H1 (cell line): Measurements from ENCODE around the gene CD28. TPM values are rescaled to one million over a fixed set of nuclear protein-coding genes. Genes with fewer than 3 reads are reported as not detected.

Source experiments
- CTCF ChIA-PET: fragments of 300-600 bp; sonication (Branson Sonifier 250); formaldehyde crosslinking; loops from one replicate; lab custom pipeline; 2021; ENCODE audit not compliant: partially characterized antibody; lab: Charles Lee
- POLR2A ChIA-PET: fragments of 300-600 bp; sonication (Branson Sonifier 250); formaldehyde crosslinking; loops from one replicate; lab custom pipeline; 2021; ENCODE audit warnings: inconsistent platforms; ENCODE audit not compliant: partially characterized antibody; lab: Charles Lee
- DNase-seq, 2 experiments: peaks; one replicate each; pipeline versions ENCODE4 v3.0.0 to v3.0.0-alpha.2; 2010 to 2022; ENCODE audit warnings: low spot score in 2 of 2, low read depth in 1 of 2, mixed read lengths in 1 of 2
- FAIRE-seq: peaks from 2 replicates; lab custom pipeline; 2011; peaks lifted over from hg19 to GRCh38; lab: Jason Lieb, UNC
- H2AFZ ChIP-seq: 2 replicates; pipeline ENCODE4 v1.8.1; 2012; ENCODE audit warnings: low read length, inconsistent platforms
- H2AK5ac ChIP-seq: 2 replicates; pipeline ENCODE4 v1.6.1; 2013; ENCODE audit warnings: low read depth, low read length
- H2BK120ac ChIP-seq: replicated peaks from 2 replicates; pipeline ENCODE3; 2013; ENCODE audit warnings: low read depth, low read length, inconsistent platforms
- H2BK12ac ChIP-seq: 2 replicates; pipeline ENCODE4 v1.6.1; 2013; ENCODE audit warnings: low read depth, low read length
- H2BK15ac ChIP-seq: 2 replicates; pipeline ENCODE4 v1.6.1; 2013; ENCODE audit warnings: low read length
- H2BK20ac ChIP-seq: 2 replicates; pipeline ENCODE4 v1.6.1; 2013; ENCODE audit warnings: low read length
- H2BK5ac ChIP-seq: 2 replicates; pipeline ENCODE4 v1.6.1; 2013; ENCODE audit warnings: low read depth, low read length
- H3K14ac ChIP-seq: 2 replicates; pipeline ENCODE4 v1.6.1; 2013; ENCODE audit warnings: inconsistent platforms; ENCODE audit not compliant: insufficient read length
- H3K18ac ChIP-seq: 2 replicates; pipeline ENCODE4 v1.6.1; 2013; ENCODE audit warnings: low read length; ENCODE audit errors: extremely low read depth
- H3K23ac ChIP-seq: 2 replicates; pipeline ENCODE4 v1.6.1; 2013; ENCODE audit warnings: inconsistent platforms; ENCODE audit not compliant: insufficient read length
- H3K23me2 ChIP-seq: 2 replicates; pipeline ENCODE4 v1.6.1; 2013; ENCODE audit warnings: low read depth, low read length
- H3K27ac ChIP-seq: 2 replicates; pipeline ENCODE4 v1.6.1; 2011; ENCODE audit warnings: low read depth, low read length, inconsistent platforms
- H3K27me3 ChIP-seq, 4 experiments: replicated peaks in 1 of 4; 1 replicate in 1 of 4; 2 replicates in 3 of 4; pipeline versions ENCODE4 v1.6.1 to v1.8.1; 2011 to 2013; ENCODE audit warnings: low read length in 3 of 4, mild to moderate bottlenecking in 3 of 4, inconsistent platforms in 2 of 4, mixed read lengths in 2 of 4, moderate library complexity in 1 of 4; ENCODE audit not compliant: control insufficient read depth in 3 of 4, insufficient read depth in 3 of 4; ENCODE audit errors: extremely low read depth in 1 of 4
- H3K36me3 ChIP-seq, 4 experiments: 2 replicates each; pipeline versions ENCODE4 v1.6.1 to v1.8.1; 2011 to 2013; ENCODE audit warnings: mild to moderate bottlenecking in 4 of 4, low read length in 3 of 4, moderate library complexity in 2 of 4, control low read depth in 1 of 4, inconsistent platforms in 1 of 4; ENCODE audit not compliant: insufficient read depth in 4 of 4, control insufficient read depth in 2 of 4
- H3K4ac ChIP-seq: replicated peaks from 2 replicates; pipeline ENCODE3; 2013; ENCODE audit warnings: low read length, low read depth, mixed read lengths, inconsistent platforms; ENCODE audit not compliant: insufficient read length
- H3K4me1 ChIP-seq, 4 experiments: replicated peaks in 1 of 4; 1 replicate in 1 of 4; 2 replicates in 3 of 4; pipeline versions ENCODE4 v1.6.1 to v1.8.1; 2011 to 2013; ENCODE audit warnings: low read length in 3 of 4, inconsistent platforms in 2 of 4, mixed read lengths in 1 of 4; ENCODE audit not compliant: insufficient read depth in 4 of 4, control insufficient read depth in 3 of 4
- H3K4me2 ChIP-seq, 2 experiments: 2 replicates each; pipeline versions ENCODE4 v1.6.1 to v1.8.1; 2011 to 2013; ENCODE audit warnings: low read depth in 2 of 2, low read length in 2 of 2, control low read depth in 1 of 2, inconsistent platforms in 1 of 2, mild to moderate bottlenecking in 1 of 2; ENCODE audit not compliant: insufficient read depth in 1 of 2
- H3K4me3 ChIP-seq, 4 experiments: fragments of 200-600, 300-600 bp in 1 of 4; sonication (generic), shearing (Covaris generic), sonication (Bioruptor Twin) in 1 of 4; 2 replicates each; pipeline versions ENCODE4 v1.5.1 to v1.8.1; 2011 to 2016; ENCODE audit warnings: low read length in 4 of 4, low read depth in 3 of 4, control low read depth in 2 of 4, inconsistent platforms in 2 of 4, mild to moderate bottlenecking in 2 of 4, mixed read lengths in 1 of 4, moderate library complexity in 1 of 4; ENCODE audit not compliant: insufficient read depth in 2 of 4; ENCODE audit errors: extremely low read depth in 1 of 4
- H3K56ac ChIP-seq: replicated peaks from 2 replicates; pipeline ENCODE3; 2013; ENCODE audit warnings: low read depth, mild to moderate bottlenecking, mixed read lengths, low read length, inconsistent platforms; ENCODE audit not compliant: insufficient read length
- H3K79me1 ChIP-seq: 2 replicates; pipeline ENCODE4 v1.6.1; 2013; ENCODE audit warnings: low read depth, low read length, control low read depth
- H3K79me2 ChIP-seq, 2 experiments: 2 replicates each; pipeline versions ENCODE4 v1.6.1 to v1.8.1; 2012 to 2013; ENCODE audit warnings: low read length in 2 of 2, mild to moderate bottlenecking in 2 of 2, inconsistent platforms in 1 of 2; ENCODE audit not compliant: insufficient read depth in 2 of 2, control insufficient read depth in 1 of 2
- H3K9ac ChIP-seq, 4 experiments: replicated peaks in 1 of 4; 1 replicate in 1 of 4; 2 replicates in 3 of 4; pipeline versions ENCODE4 v1.6.1 to v1.8.1; 2011 to 2013; ENCODE audit warnings: low read depth in 3 of 4, low read length in 3 of 4, control low read depth in 2 of 4, mild to moderate bottlenecking in 2 of 4, moderate library complexity in 2 of 4, inconsistent platforms in 1 of 4; ENCODE audit errors: extremely low read depth in 1 of 4
- H3K9me3 ChIP-seq, 2 experiments: 2 replicates each; pipeline versions ENCODE4 v1.6.1 to v1.8.1; 2012 to 2013; ENCODE audit warnings: mild to moderate bottlenecking in 2 of 2, moderate library complexity in 2 of 2, control low read depth in 1 of 2, inconsistent platforms in 1 of 2, low read depth in 1 of 2, low read length in 1 of 2, mixed read lengths in 1 of 2; ENCODE audit not compliant: insufficient read depth in 2 of 2
- H4K20me1 ChIP-seq, 2 experiments: replicated peaks in 1 of 2; 2 replicates each; pipeline versions ENCODE3 to v1.8.1; 2011 to 2013; ENCODE audit warnings: inconsistent platforms in 2 of 2, low read length in 2 of 2, mild to moderate bottlenecking in 1 of 2; ENCODE audit not compliant: insufficient read depth in 2 of 2, control insufficient read depth in 1 of 2
- H4K5ac ChIP-seq: 2 replicates; pipeline ENCODE4 v1.6.1; 2013; ENCODE audit warnings: low read length, low read depth, mixed read lengths, inconsistent platforms; ENCODE audit not compliant: insufficient read length
- H4K8ac ChIP-seq: 2 replicates; pipeline ENCODE4 v1.8.0; 2013; ENCODE audit warnings: mild to moderate bottlenecking, moderate library complexity, low read length, inconsistent platforms; ENCODE audit not compliant: insufficient read depth; ENCODE audit errors: extremely low read depth
- H4K91ac ChIP-seq: replicated peaks from 2 replicates; pipeline ENCODE3; 2013; ENCODE audit warnings: low read length, mixed read lengths, inconsistent platforms; ENCODE audit not compliant: insufficient read length
- CREB1 ChIP-seq: IDR thresholded peaks from 2 replicates; pipeline ENCODE4 v1.6.1; 2012; ENCODE audit warnings: inconsistent platforms
- GABPA ChIP-seq: IDR thresholded peaks from 2 replicates; pipeline ENCODE4 v1.6.1; 2011; ENCODE audit warnings: mild to moderate bottlenecking, low read length, moderate library complexity, borderline replicate concordance; ENCODE audit not compliant: insufficient read depth
- GTF2F1 ChIP-seq: IDR thresholded peaks from 2 replicates; pipeline ENCODE4 v1.6.1; 2012; ENCODE audit warnings: low read depth, low read length, improper control_type of control experiment, borderline replicate concordance
- HDAC6 ChIP-seq: IDR thresholded peaks from one replicate; pipeline ENCODE4 v1.7.1; 2012; ENCODE audit warnings: low read depth, mild to moderate bottlenecking, inconsistent platforms, low read length, moderate library complexity
- JUND ChIP-seq: IDR thresholded peaks from 2 replicates; pipeline ENCODE4 v1.6.1; 2011; ENCODE audit warnings: mild to moderate bottlenecking, improper control_type of control experiment, low read length
- NANOG ChIP-seq: IDR thresholded peaks from 2 replicates; pipeline ENCODE4 v1.6.1; 2011; ENCODE audit warnings: low read length, low read depth, mild to moderate bottlenecking, inconsistent platforms; ENCODE audit not compliant: insufficient read depth, poor library complexity, severe bottlenecking
- WGBS, 2 experiments: shearing (Covaris generic) in 1 of 2; methylation state at CpG; one replicate each; pipeline versions ENCODE4 v1.1.6 to v1.1.7; 2013 to 2015; ENCODE audit warnings: low lambda C conversion rate in 2 of 2, mixed read lengths in 2 of 2, inconsistent platforms in 1 of 2, low coverage in 1 of 2, missing lambda C conversion rate in 1 of 2; ENCODE audit not compliant: insufficient replicate concordance in 2 of 2, insufficient coverage in 1 of 2, insufficient read length in 1 of 2; ENCODE audit errors: extremely low coverage in 1 of 2, missing lambda C conversion rate in 1 of 2; 5-methylcytosine and 5-hydroxymethylcytosine counted together
- polyA plus RNA-seq, 7 experiments: library from polyadenylated mRNA; depleted of rRNA in 3 of 7; stranded (reverse) in 5 of 7; unstranded in 2 of 7; fragments of >200 nt in 5 of 7; fragments of 200-250 nt in 2 of 7; gene quantifications; 1 replicate in 5 of 7; 2 replicates in 1 of 7; 4 replicates in 1 of 7; pipeline versions ENCODE4 v1.2.1 to v1.2.3, GENCODE V29; 2011 to 2013; ENCODE audit warnings: missing spikeins in 2 of 7, mixed read lengths in 2 of 7
- total RNA-seq: library from RNA; stranded (reverse); fragmentation: NEBNext Ultra II Directional; extraction: Animal tissue kit (Norgen Biotek cat#: 25700); gene quantifications from 2 replicates; pipeline ENCODE4 v1.2.1, GENCODE V29; 2021

CD28 gene
- total and polyA plus RNA-seq, 2 of the 8 experiments (the other 6 are each of a cell fraction or from before 2014, with no cell fraction given) = not detected

- H3K9ac ChIP-seq = no peak overlapping the region
- H3K18ac ChIP-seq = no peak overlapping the region
- H2BK120ac ChIP-seq = no peak overlapping the region
- no peak overlapping the region for H2BK15ac ChIP-seq
- POLR2A ChIA-PET = no interaction called here
- no peak overlapping the region for H2BK12ac ChIP-seq
- CTCF ChIA-PET = interaction anchor here (0.6 to 2.6 kb wide), 2 partner anchors 8 to 88 kb away, joined by 6 to 10 read pairs; no protein-coding TSS in a partner anchor
- H3K27me3 ChIP-seq = no peaks in the 10 kb centered on the region
- no peak overlapping the region for H3K4me2 ChIP-seq
- H3K79me2 ChIP-seq = no peaks in the 10 kb centered on the region
- DNase-seq (no peak), FAIRE-seq (no peak)
- H3K23me2 ChIP-seq = no peaks in the 10 kb centered on the region
- H3K36me3 ChIP-seq = no peaks in the 10 kb centered on the region
- H4K5ac ChIP-seq = no peak overlapping the region
- no peak overlapping the region for H2AK5ac ChIP-seq
- H4K20me1 ChIP-seq = no peaks in the 10 kb centered on the region
- no peak overlapping the region for H2BK20ac ChIP-seq
- H3K56ac ChIP-seq = no peak overlapping the region
- H3K27ac ChIP-seq = no peak overlapping the region
- no peak overlapping the region for H3K4ac ChIP-seq
- H4K91ac ChIP-seq = no peak overlapping the region
- 100% methylated on average over 1 of the region's 1 CpG; no CpG with 5 or more reads in 1 of the 2 experiments for WGBS, 2 experiments
- no peak overlapping the region for H3K4me3 ChIP-seq
- no peaks in the 10 kb centered on the region for H3K9me3 ChIP-seq
- H3K79me1 ChIP-seq = no peaks in the 10 kb centered on the region
- no peak overlapping the region for H2AFZ ChIP-seq
- no peaks in the 10 kb centered on the region for H3K4me1 ChIP-seq
- H3K23ac ChIP-seq = no peak overlapping the region
- no peak overlapping the region for H2BK5ac ChIP-seq
- no peak overlapping the region for H4K8ac ChIP-seq
- no peak overlapping the region for H3K14ac ChIP-seq
- TF ChIP-seq GTF2F1 (no peak), NANOG (no peak), HDAC6 (no peak), JUND (no peak), GABPA (no peak), CREB1 (no peak)
These were observed 35.1 kb downstream of the CD28 start for GRCh38 chr2:203741566-203741965.
